ENCODE results near the gene CD53.
"Not testable (repeated sequence)": the region's sequence is repeated elsewhere in the genome, so short reads cannot be mapped to it uniquely, and the experiment has no call there.

CD53 gene

GRCh38 chr1:110853135-110853534, 19.8 kb upstream of the CD53 start:
- TF ChIP-seq CTCF (IDR thresholded peaks at IDR 0.05; ENCODE audit: borderline replicate concordance, insufficient read depth, low read depth, low read length), result no peak
- no peak overlapping the region for H3K4me3 ChIP-seq (ENCODE audit: low read depth, low read length)

GRCh38 chr1:110856410-110856809, 16.5 kb upstream of the CD53 start:
- no peak overlapping the region for H3K4me3 ChIP-seq (ENCODE audit: low read depth, low read length)

GRCh38 chr1:110857964-110858948, 14.7 kb upstream of the CD53 start:
- no peak for TF ChIP-seq CTCF (IDR thresholded peaks at IDR 0.05; ENCODE audit: borderline replicate concordance, insufficient read depth, low read depth, low read length)
- H3K4me3 ChIP-seq (ENCODE audit: low read depth, low read length), result no peak overlapping the region

More at GRCh38 chr1:110856410-110856809, 16.5 kb upstream of the CD53 start:
- no peak for TF ChIP-seq CTCF (IDR thresholded peaks at IDR 0.05; ENCODE audit: borderline replicate concordance, insufficient read depth, low read depth, low read length)

- no peak overlapping the region for H3K4me3 ChIP-seq (ENCODE audit: low read depth, low read length)
- TF ChIP-seq CTCF (IDR thresholded peaks at IDR 0.05; ENCODE audit: borderline replicate concordance, insufficient read depth, low read depth, low read length), result no peak
Measured at GRCh38 chr1:110859062-110859461, 13.9 kb upstream of the CD53 start.

GRCh38 chr1:110860174-110860573, 12.8 kb upstream of the CD53 start:
- H3K4me3 ChIP-seq (ENCODE audit: low read depth, low read length), result no peak overlapping the region
- no peak for TF ChIP-seq CTCF (IDR thresholded peaks at IDR 0.05; ENCODE audit: borderline replicate concordance, insufficient read depth, low read depth, low read length)

GRCh38 chr1:110860620-110861019, 12.3 kb upstream of the CD53 start:
- not testable (repeated sequence) for H3K4me3 ChIP-seq (ENCODE audit: low read depth, low read length)

GRCh38 chr1:110861942-110862341, 11.0 kb upstream of the CD53 start:
- H3K4me3 ChIP-seq (ENCODE audit: low read depth, low read length), result not testable (repeated sequence)

- no peak for TF ChIP-seq CTCF (IDR thresholded peaks at IDR 0.05; ENCODE audit: borderline replicate concordance, insufficient read depth, low read depth, low read length)
- no peak overlapping the region for H3K4me3 ChIP-seq (ENCODE audit: low read depth, low read length)
Measured at GRCh38 chr1:110864287-110864686, 8.7 kb upstream of the CD53 start.
